Endothelial cell of umbilical vein (primary cell): ENCODE results near the gene SLC2A1.

ENCODE experiments used
- CTCF ChIP-seq, 2 donors: IDR thresholded peaks; 1 replicate in 1 of 2; 2 replicates in 1 of 2; pipeline ENCODE4 v1.5.1; 2011; ENCODE audit warnings: low read length in 2 of 2, mild to moderate bottlenecking in 2 of 2, moderate library complexity in 2 of 2, control low read depth in 1 of 2, inconsistent platforms in 1 of 2, low read depth in 1 of 2; ENCODE audit not compliant: insufficient read depth in 1 of 2; ENCODE audit errors: extremely low read depth in 1 of 2
- EZH2 ChIP-seq: IDR thresholded peaks from 2 replicates; pipeline ENCODE4 v1.6.1; 2012; ENCODE audit warnings: borderline replicate concordance, low read depth, mild to moderate bottlenecking, moderate library complexity, low read length, inconsistent platforms; ENCODE audit not compliant: severe bottlenecking
- FOS ChIP-seq: IDR thresholded peaks from 2 replicates; pipeline ENCODE4 v1.6.1; 2011; ENCODE audit warnings: mild to moderate bottlenecking, low read length, moderate library complexity, borderline replicate concordance; ENCODE audit not compliant: insufficient read depth
- POLR2A ChIP-seq: IDR thresholded peaks from 2 replicates; pipeline ENCODE4 v1.6.1; 2012; ENCODE audit warnings: low read depth, mild to moderate bottlenecking, control low read depth, low read length
- POLR2AphosphoS5 ChIP-seq: IDR thresholded peaks from 2 replicates; pipeline ENCODE4 v1.6.1; 2012; ENCODE audit warnings: low read depth, mild to moderate bottlenecking, control low read depth, low read length, moderate library complexity; ENCODE audit not compliant: insufficient read depth

GRCh38 chr1:42981871-42982270 lies 23.2 kb upstream of the SLC2A1 start:
- TF ChIP-seq CTCF (IDR thresholded peaks at IDR 0.05; ENCODE audit: extremely low read depth in 1 of 2, insufficient read depth in 1 of 2, low read depth in 1 of 2, low read length in 2 of 2) (no peak), EZH2 (no peak), POLR2A (no peak), POLR2AphosphoS5 (no peak), FOS (no peak)
